Endometrial microvascular endothelial cells (primary cell): Measurements from ENCODE around the gene PNKP. TPM values are rescaled to one million over a fixed set of nuclear protein-coding genes. Genes with fewer than 3 reads are reported as not detected.

Experiments used
- in situ Hi-C: cut with HindIII; loops from 2 replicates; pipeline ENCODE4 v1.10.0; 2017; ENCODE audit warnings: low sequenced_read_pairs, low pct_unique_long_range_greater_than_20kb; ENCODE audit errors: inconsistent ontology term
- total RNA-seq: library from RNA; depleted of rRNA; stranded (reverse); fragments of >200 nt; gene quantifications from one replicate; pipeline ENCODE4 v1.2.3, GENCODE V29; 2015; ENCODE audit errors: inconsistent ontology term

The PNKP gene
- total RNA-seq = 50.6 TPM

GRCh38 chr19:49866933-49867782, at the start of gene PNKP:
TSS of gene PNKP (minus strand) at chr19:49867576. CDS start at chr19:49867204, 372 bp downstream.
- in situ Hi-C loops = no loop called here

- in situ Hi-C loops = no loop called here
Measured at GRCh38 chr19:49915271-49915670, 47.9 kb upstream of the PNKP start.

- in situ Hi-C loops = no loop called here
Measured at GRCh38 chr19:49913720-49914119, 46.3 kb upstream of the PNKP start.

GRCh38 chr19:49912965-49913685, 45.7 kb upstream of the PNKP start:
- in situ Hi-C loops = no loop called here

GRCh38 chr19:49911381-49912145, 44.2 kb upstream of the PNKP start:
- in situ Hi-C loops = no loop called here

- in situ Hi-C loops = no loop called here
Measured at GRCh38 chr19:49910179-49910578, 42.8 kb upstream of the PNKP start.

- in situ Hi-C loops = no loop called here
Measured at GRCh38 chr19:49908480-49909420, 41.4 kb upstream of the PNKP start.

GRCh38 chr19:49907745-49908446, 40.5 kb upstream of the PNKP start:
- in situ Hi-C loops = no loop called here

- in situ Hi-C loops = no loop called here
Measured at GRCh38 chr19:49906879-49907564, 39.6 kb upstream of the PNKP start.

GRCh38 chr19:49904136-49904535, 36.8 kb upstream of the PNKP start:
- in situ Hi-C loops = no loop called here

GRCh38 chr19:49896863-49897621, 29.7 kb upstream of the PNKP start, which contains the start of gene IL4I1:
TSS of gene IL4I1 (minus strand) at chr19:49896887. CDS start at chr19:49896160, 727 bp downstream.
- in situ Hi-C loops = no loop called here

GRCh38 chr19:49895566-49896297, 28.4 kb upstream of the PNKP start:
- in situ Hi-C loops = no loop called here

GRCh38 chr19:49894879-49895565, 27.6 kb upstream of the PNKP start:
- in situ Hi-C loops = no loop called here

- in situ Hi-C loops = no loop called here
Measured at GRCh38 chr19:49894011-49894664, 26.8 kb upstream of the PNKP start.

GRCh38 chr19:49892716-49893115, 25.3 kb upstream of the PNKP start:
- in situ Hi-C loops = no loop called here
